ENCODE data around the gene FLT1.

Gene FLT1

DNA sequence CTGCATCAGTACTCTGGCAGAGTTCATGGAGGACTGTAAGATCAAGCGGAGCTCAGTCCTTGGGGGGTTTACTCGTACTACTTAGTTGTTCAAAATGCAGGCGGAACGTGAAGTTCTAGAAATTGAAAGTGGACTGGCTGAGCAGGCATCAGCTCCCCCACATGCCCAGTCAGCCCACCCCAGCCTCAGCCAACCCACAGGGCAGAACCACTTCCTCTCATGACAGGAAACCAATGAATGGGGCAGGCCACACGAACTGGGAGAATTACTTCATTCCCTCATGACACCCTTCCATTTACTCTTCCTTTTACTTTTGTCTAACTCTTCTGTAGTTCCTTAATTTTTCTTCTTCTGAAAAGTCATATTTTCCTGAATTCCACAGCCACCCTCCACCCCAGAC lies 71.9 kb downstream of the FLT1 start:
- Histone ChIP-seq H3K27ac (ENCODE audit: extremely low read depth, low read depth, low read length) (no peak overlapping the region), H3K9me3 (ENCODE audit: control insufficient read depth, insufficient read depth, low read depth, low read length) (no peaks in the 10 kb centered on the region), H3K36me3 (ENCODE audit: control insufficient read depth in 2 of 2, insufficient read depth in 1 of 2, low read length in 2 of 2) (peaks cover 0 to 37% of the 10 kb centered on the region in 2 experiments; a peak in 1 of 3 replicates), H3K4me1 (ENCODE audit: control insufficient read depth, insufficient read depth, low read length) (no peaks in the 10 kb centered on the region), H3K4me3 (ENCODE audit: low read depth, low read length) (no peak overlapping the region)
- POLR2A ChIA-PET, result no interaction called here
- no peak for TF ChIP-seq ZNF202 (tag by site-specific recombination; IDR thresholded peaks at IDR 0.05; ENCODE audit: borderline replicate concordance)
- no peak for TF ChIP-seq ZNF311 (tag by site-specific recombination; IDR thresholded peaks at IDR 0.05; ENCODE audit: borderline replicate concordance)
- no peak for TF ChIP-seq ZNF548 (tag by site-specific recombination; IDR thresholded peaks at IDR 0.05)
- TF ChIP-seq ZBTB1 (tag by site-specific recombination; IDR thresholded peaks at IDR 0.05), result no peak
- CTCF ChIA-PET, result no interaction called here

DNA sequence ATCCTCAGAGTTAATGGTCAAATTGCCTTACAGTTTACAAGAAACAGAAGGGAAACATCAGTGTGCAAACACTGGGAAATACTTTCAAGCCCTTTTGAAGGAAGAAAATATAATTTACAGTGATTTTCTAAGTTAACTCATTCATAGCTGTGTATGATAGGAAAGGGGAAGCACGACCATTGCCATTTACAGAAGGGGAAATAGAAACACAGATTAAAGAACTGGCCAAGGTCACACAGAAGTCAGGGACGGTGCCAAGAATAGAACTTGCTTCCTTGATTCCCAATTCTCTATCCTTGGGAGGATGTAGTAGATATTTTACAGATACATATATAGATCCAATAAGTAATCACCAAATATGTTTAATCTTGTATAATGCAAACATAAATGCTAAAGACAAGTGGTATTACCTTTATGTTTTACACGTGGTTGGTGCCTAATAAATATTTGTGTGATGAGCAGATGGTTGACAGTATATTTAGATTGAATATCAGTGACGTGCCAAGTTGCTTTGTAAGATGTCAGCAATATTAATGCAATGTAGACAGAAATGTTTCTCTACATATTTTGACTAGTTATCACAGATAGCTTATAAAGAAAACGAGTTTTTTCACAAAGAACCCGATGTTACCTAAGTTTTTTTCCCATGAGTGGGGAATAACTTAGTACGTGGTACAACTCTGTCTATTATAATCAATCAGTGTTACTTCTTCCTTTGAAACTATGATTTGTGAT lies 73.1 kb downstream of the FLT1 start:
- H3K9me3 ChIP-seq (ENCODE audit: control insufficient read depth, insufficient read depth, low read depth, low read length), result no peaks in the 10 kb centered on the region
- no peak overlapping the region for H3K4me3 ChIP-seq (ENCODE audit: low read depth, low read length)
- no peaks in the 10 kb centered on the region for H3K4me1 ChIP-seq (ENCODE audit: control insufficient read depth, insufficient read depth, low read length)
- ChIA-PET CTCF (no interaction called here), POLR2A (no interaction called here)
- TF ChIP-seq ZNF2 (tag by site-specific recombination; IDR thresholded peaks at IDR 0.05), result no peak
- TF ChIP-seq GLI2 (tag by site-specific recombination; IDR thresholded peaks at IDR 0.05; ENCODE audit: borderline replicate concordance, low read depth), result no peak
- TF ChIP-seq ZBTB17 (tag by site-specific recombination; IDR thresholded peaks at IDR 0.05), result no peak
- no peak overlapping the region for H3K27ac ChIP-seq (ENCODE audit: extremely low read depth, low read depth, low read length)
- H3K36me3 ChIP-seq (ENCODE audit: control insufficient read depth in 2 of 2, insufficient read depth in 1 of 2, low read length in 2 of 2), result peaks cover 0 to 25% of the 10 kb centered on the region in 2 experiments; a peak in 1 of 3 replicates

DNA sequence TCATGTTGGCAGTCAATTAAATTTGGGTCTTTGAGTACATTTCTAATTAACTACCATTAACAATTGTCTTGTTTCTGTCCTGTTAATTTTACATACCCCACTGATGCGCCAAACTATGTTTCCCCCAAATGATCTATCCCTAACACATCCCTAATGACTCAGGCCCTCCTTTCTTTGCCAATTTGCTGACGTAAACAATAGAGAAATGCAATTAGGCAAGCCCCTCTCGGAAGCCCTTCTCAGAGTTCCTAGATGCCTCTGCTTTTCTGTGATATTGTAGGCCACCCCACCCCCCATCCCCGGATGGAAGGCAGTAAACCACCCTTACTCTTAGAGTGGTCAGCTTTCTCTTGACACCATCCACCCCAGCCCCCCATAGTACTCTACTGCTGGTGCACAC lies 74.2 kb downstream of the FLT1 start:
- H3K9me3 ChIP-seq (ENCODE audit: control insufficient read depth, insufficient read depth, low read depth, low read length), result no peaks in the 10 kb centered on the region
- peaks cover 0 to 17% of the 10 kb centered on the region in 2 experiments; a peak in 1 of 3 replicates for H3K36me3 ChIP-seq (ENCODE audit: control insufficient read depth in 2 of 2, insufficient read depth in 1 of 2, low read length in 2 of 2)
- H3K4me3 ChIP-seq (ENCODE audit: low read depth, low read length), result no peak overlapping the region
- no peak overlapping the region for H3K27ac ChIP-seq (ENCODE audit: extremely low read depth, low read depth, low read length)
- ChIA-PET POLR2A (no interaction called here), CTCF (interaction anchor here (0.6 kb wide), 1 partner anchor 270 kb away, joined by 3 read pairs; no protein-coding TSS in a partner anchor)
- no peaks in the 10 kb centered on the region for H3K4me1 ChIP-seq (ENCODE audit: control insufficient read depth, insufficient read depth, low read length)
- TF ChIP-seq EGR2 (tag by site-specific recombination; IDR thresholded peaks at IDR 0.05; ENCODE audit: low read depth) (no peak), ZNF623 (tag by site-specific recombination; IDR thresholded peaks at IDR 0.05) (no peak), ZNF549 (tag by site-specific recombination; IDR thresholded peaks at IDR 0.05) (no peak), ZNF658 (tag by site-specific recombination; IDR thresholded peaks at IDR 0.05) (no peak)
- TF ChIP-seq, protein P1, sequence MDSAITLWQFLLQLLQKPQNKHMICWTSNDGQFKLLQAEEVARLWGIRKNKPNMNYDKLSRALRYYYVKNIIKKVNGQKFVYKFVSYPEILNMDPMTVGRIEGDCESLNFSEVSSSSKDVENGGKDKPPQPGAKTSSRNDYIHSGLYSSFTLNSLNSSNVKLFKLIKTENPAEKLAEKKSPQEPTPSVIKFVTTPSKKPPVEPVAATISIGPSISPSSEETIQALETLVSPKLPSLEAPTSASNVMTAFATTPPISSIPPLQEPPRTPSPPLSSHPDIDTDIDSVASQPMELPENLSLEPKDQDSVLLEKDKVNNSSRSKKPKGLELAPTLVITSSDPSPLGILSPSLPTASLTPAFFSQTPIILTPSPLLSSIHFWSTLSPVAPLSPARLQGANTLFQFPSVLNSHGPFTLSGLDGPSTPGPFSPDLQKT (IDR thresholded peaks at IDR 0.05; ENCODE audit: borderline replicate concordance, low read depth, low read length), result no peak
- TF ChIP-seq, protein P2, sequence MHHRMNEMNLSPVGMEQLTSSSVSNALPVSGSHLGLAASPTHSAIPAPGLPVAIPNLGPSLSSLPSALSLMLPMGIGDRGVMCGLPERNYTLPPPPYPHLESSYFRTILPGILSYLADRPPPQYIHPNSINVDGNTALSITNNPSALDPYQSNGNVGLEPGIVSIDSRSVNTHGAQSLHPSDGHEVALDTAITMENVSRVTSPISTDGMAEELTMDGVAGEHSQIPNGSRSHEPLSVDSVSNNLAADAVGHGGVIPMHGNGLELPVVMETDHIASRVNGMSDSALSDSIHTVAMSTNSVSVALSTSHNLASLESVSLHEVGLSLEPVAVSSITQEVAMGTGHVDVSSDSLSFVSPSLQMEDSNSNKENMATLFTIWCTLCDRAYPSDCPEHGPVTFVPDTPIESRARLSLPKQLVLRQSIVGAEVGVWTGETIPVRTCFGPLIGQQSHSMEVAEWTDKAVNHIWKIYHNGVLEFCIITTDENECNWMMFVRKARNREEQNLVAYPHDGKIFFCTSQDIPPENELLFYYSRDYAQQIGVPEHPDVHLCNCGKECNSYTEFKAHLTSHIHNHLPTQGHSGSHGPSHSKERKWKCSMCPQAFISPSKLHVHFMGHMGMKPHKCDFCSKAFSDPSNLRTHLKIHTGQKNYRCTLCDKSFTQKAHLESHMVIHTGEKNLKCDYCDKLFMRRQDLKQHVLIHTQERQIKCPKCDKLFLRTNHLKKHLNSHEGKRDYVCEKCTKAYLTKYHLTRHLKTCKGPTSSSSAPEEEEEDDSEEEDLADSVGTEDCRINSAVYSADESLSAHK (tag by site-specific recombination; IDR thresholded peaks at IDR 0.05), result no peak
- TF ChIP-seq, protein P3, sequence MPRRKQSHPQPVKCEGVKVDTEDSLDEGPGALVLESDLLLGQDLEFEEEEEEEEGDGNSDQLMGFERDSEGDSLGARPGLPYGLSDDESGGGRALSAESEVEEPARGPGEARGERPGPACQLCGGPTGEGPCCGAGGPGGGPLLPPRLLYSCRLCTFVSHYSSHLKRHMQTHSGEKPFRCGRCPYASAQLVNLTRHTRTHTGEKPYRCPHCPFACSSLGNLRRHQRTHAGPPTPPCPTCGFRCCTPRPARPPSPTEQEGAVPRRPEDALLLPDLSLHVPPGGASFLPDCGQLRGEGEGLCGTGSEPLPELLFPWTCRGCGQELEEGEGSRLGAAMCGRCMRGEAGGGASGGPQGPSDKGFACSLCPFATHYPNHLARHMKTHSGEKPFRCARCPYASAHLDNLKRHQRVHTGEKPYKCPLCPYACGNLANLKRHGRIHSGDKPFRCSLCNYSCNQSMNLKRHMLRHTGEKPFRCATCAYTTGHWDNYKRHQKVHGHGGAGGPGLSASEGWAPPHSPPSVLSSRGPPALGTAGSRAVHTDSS (tag by site-specific recombination; IDR thresholded peaks at IDR 0.05), result no peak
